Measurements from ENCODE around the gene RANBP3.

The RANBP3 gene

DNA sequence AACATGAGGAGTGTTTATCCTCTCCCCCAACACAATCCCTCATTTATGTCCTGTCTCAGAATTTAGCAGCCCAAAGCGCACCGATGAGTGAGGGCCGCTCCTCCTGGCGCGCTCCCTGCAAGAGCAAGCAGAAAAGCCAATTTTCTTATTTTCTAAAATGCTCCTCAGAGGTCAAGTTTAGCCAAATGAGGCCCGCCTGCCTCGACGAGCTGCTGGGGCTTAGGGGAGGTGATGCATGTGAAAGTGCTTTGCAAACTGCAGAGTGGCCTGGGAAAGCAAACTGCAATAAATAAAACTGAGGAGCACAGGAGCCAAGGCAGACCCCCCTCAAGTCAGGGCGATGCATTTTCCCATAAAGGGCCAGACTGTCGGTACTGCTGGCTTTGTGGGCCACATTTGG lies 34.9 kb downstream of the RANBP3 start:
- Histone ChIP-seq H3K9me3 (ENCODE audit: control insufficient read depth in 1 of 2, low read length in 2 of 2) (no peaks in the 10 kb centered on the region), H3K27me3 (ENCODE audit: low read depth, low read length) (no peaks in the 10 kb centered on the region), H3K4me3 (ENCODE audit: low read depth in 1 of 2, low read length in 2 of 2) (no peak overlapping the region), H3K4me1 (ENCODE audit: control insufficient read depth in 1 of 2, insufficient read depth in 2 of 2, low read length in 2 of 2) (peaks cover 19 to 48% of the 10 kb centered on the region in 2 donors), H3K36me3 (ENCODE audit: control insufficient read depth in 1 of 2, insufficient read depth in 2 of 2, low read length in 2 of 2) (peaks cover 20 to 21% of the 10 kb centered on the region in 2 donors), H3K27ac (ENCODE audit: low read length) (peak overlapping the region; percentile 60)

DNA sequence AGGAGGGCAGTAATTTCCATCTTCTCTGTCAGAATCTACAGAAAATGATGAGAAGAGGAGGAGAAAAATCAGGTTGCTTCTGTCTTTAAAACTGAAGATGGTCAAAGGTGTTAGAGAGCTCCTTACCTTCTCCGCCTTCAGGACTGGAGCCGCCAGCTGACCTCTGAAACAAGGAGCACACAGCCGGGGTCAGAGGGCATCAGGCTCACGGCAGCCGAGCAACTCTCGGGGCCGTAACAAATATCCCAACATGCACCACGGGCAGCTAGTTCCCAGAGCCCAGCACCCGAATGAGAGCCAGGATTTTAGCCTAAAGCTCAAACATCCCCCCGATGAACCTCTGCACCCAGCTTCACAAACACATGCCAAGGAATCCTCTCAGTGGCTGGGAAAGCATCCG lies 36.3 kb downstream of the RANBP3 start:
- H3K36me3 ChIP-seq (ENCODE audit: control insufficient read depth in 1 of 2, insufficient read depth in 2 of 2, low read length in 2 of 2) = peaks cover 21 to 24% of the 10 kb centered on the region in 2 donors
- H3K27ac ChIP-seq (ENCODE audit: low read length) = peak overlapping the region; percentile 14
- peaks cover 12 to 35% of the 10 kb centered on the region in 2 donors for H3K4me1 ChIP-seq (ENCODE audit: control insufficient read depth in 1 of 2, insufficient read depth in 2 of 2, low read length in 2 of 2)
- H3K4me3 ChIP-seq (ENCODE audit: low read depth in 1 of 2, low read length in 2 of 2) = no peak overlapping the region
- H3K27me3 ChIP-seq (ENCODE audit: low read depth, low read length) = no peaks in the 10 kb centered on the region
- no peaks in the 10 kb centered on the region for H3K9me3 ChIP-seq (ENCODE audit: control insufficient read depth in 1 of 2, low read length in 2 of 2)

- peaks cover 21 to 33% of the 10 kb centered on the region in 2 donors for H3K36me3 ChIP-seq (ENCODE audit: control insufficient read depth in 1 of 2, insufficient read depth in 2 of 2, low read length in 2 of 2)
- no peaks in the 10 kb centered on the region for H3K9me3 ChIP-seq (ENCODE audit: control insufficient read depth in 1 of 2, low read length in 2 of 2)
- no peak overlapping the region for H3K27ac ChIP-seq (ENCODE audit: low read length)
- no peak overlapping the region for H3K4me3 ChIP-seq (ENCODE audit: low read depth in 1 of 2, low read length in 2 of 2)
- no peaks in the 10 kb centered on the region for H3K27me3 ChIP-seq (ENCODE audit: low read depth, low read length)
- H3K4me1 ChIP-seq (ENCODE audit: control insufficient read depth in 1 of 2, insufficient read depth in 2 of 2, low read length in 2 of 2) = peaks cover 12 to 32% of the 10 kb centered on the region in 2 donors
Observed at GRCh38 chr19:5940260-5941208, 37.4 kb downstream of the RANBP3 start.

DNA sequence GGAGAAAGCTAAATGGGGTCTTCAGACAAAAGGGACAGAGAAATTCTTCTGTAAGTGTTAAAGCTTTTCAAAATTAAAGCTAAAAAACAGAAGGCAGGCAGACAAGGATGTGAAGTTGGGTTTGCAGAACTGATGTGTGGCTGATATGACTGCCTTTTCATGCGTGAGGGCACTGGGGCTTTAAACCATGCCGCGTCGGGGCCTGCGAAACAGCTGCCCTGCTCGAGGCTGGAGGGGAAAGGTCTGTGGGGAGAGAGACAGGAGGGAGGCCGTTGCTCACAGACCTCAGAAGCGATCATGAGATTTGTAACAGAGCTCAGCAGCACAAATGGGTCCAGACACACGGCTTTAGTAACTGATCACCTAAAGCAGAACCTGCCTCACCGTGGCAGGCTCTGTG lies 40.4 kb downstream of the RANBP3 start:
- Histone ChIP-seq H3K27ac (ENCODE audit: low read length) (no peak overlapping the region), H3K4me3 (ENCODE audit: low read depth in 1 of 2, low read length in 2 of 2) (no peak overlapping the region), H3K27me3 (ENCODE audit: low read depth, low read length) (no peaks in the 10 kb centered on the region), H3K36me3 (ENCODE audit: control insufficient read depth in 1 of 2, insufficient read depth in 2 of 2, low read length in 2 of 2) (peaks cover 21 to 39% of the 10 kb centered on the region in 2 donors), H3K4me1 (ENCODE audit: control insufficient read depth in 1 of 2, insufficient read depth in 2 of 2, low read length in 2 of 2) (peaks cover 8 to 45% of the 10 kb centered on the region in 2 donors), H3K9me3 (ENCODE audit: control insufficient read depth in 1 of 2, low read length in 2 of 2) (no peaks in the 10 kb centered on the region)

DNA sequence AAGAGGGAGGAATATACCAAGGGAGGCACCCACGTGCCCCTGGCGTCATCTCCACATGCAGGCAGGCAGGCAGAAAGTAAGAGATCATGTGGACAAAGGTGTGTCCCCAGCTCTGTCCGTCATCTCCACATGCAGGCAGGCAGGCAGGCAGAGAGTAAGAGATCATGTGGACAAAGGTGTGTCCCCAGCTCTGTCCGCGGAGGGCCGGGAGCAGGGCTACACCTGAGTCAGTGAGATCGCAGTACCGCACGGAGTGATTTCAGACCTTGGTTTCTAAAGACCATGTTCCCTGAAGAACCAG lies 41.7 kb downstream of the RANBP3 start:
- Histone ChIP-seq H3K9me3 (ENCODE audit: control insufficient read depth in 1 of 2, low read length in 2 of 2) (no peaks in the 10 kb centered on the region), H3K4me3 (ENCODE audit: low read depth in 1 of 2, low read length in 2 of 2) (no peak overlapping the region), H3K27ac (ENCODE audit: low read length) (no peak overlapping the region), H3K4me1 (ENCODE audit: control insufficient read depth in 1 of 2, insufficient read depth in 2 of 2, low read length in 2 of 2) (peaks cover 5 to 45% of the 10 kb centered on the region in 2 donors), H3K36me3 (ENCODE audit: control insufficient read depth in 1 of 2, insufficient read depth in 2 of 2, low read length in 2 of 2) (peaks cover 22 to 47% of the 10 kb centered on the region in 2 donors), H3K27me3 (ENCODE audit: low read depth, low read length) (no peaks in the 10 kb centered on the region)

- no peak overlapping the region for H3K4me3 ChIP-seq (ENCODE audit: low read depth in 1 of 2, low read length in 2 of 2)
- peaks cover 22 to 48% of the 10 kb centered on the region in 2 donors for H3K36me3 ChIP-seq (ENCODE audit: control insufficient read depth in 1 of 2, insufficient read depth in 2 of 2, low read length in 2 of 2)
- no peak overlapping the region for H3K27ac ChIP-seq (ENCODE audit: low read length)
Observed at GRCh38 chr19:5935473-5936291, 42.3 kb downstream of the RANBP3 start.

GRCh38 chr19:5934774-5935472 lies 43.0 kb downstream of the RANBP3 start:
- no peaks in the 10 kb centered on the region for H3K9me3 ChIP-seq (ENCODE audit: control insufficient read depth in 1 of 2, low read length in 2 of 2)
- peaks cover 3 to 49% of the 10 kb centered on the region in 2 donors for H3K4me1 ChIP-seq (ENCODE audit: control insufficient read depth in 1 of 2, insufficient read depth in 2 of 2, low read length in 2 of 2)
- H3K27me3 ChIP-seq (ENCODE audit: low read depth, low read length) = no peaks in the 10 kb centered on the region
- H3K36me3 ChIP-seq (ENCODE audit: control insufficient read depth in 1 of 2, insufficient read depth in 2 of 2, low read length in 2 of 2) = peaks cover 22 to 47% of the 10 kb centered on the region in 2 donors
- H3K27ac ChIP-seq (ENCODE audit: low read length) = peak overlapping the region; percentile 29
- no peak overlapping the region for H3K4me3 ChIP-seq (ENCODE audit: low read depth in 1 of 2, low read length in 2 of 2)

More at GRCh38 chr19:5935473-5936291, 42.3 kb downstream of the RANBP3 start:
- Histone ChIP-seq H3K27me3 (ENCODE audit: low read depth, low read length) (no peaks in the 10 kb centered on the region), H3K4me1 (ENCODE audit: control insufficient read depth in 1 of 2, insufficient read depth in 2 of 2, low read length in 2 of 2) (peaks cover 3 to 49% of the 10 kb centered on the region in 2 donors), H3K9me3 (ENCODE audit: control insufficient read depth in 1 of 2, low read length in 2 of 2) (no peaks in the 10 kb centered on the region)

- Histone ChIP-seq H3K27me3 (ENCODE audit: low read depth, low read length) (no peaks in the 10 kb centered on the region), H3K9me3 (ENCODE audit: control insufficient read depth in 1 of 2, low read length in 2 of 2) (no peaks in the 10 kb centered on the region), H3K27ac (ENCODE audit: low read length) (peak overlapping the region; percentile 39), H3K36me3 (ENCODE audit: control insufficient read depth in 1 of 2, insufficient read depth in 2 of 2, low read length in 2 of 2) (peaks cover 26 to 48% of the 10 kb centered on the region in 2 donors), H3K4me1 (ENCODE audit: control insufficient read depth in 1 of 2, insufficient read depth in 2 of 2, low read length in 2 of 2) (peaks cover 3 to 49% of the 10 kb centered on the region in 2 donors), H3K4me3 (ENCODE audit: low read depth in 1 of 2, low read length in 2 of 2) (no peak overlapping the region)
Observed at GRCh38 chr19:5934069-5934401, 43.9 kb downstream of the RANBP3 start.

DNA sequence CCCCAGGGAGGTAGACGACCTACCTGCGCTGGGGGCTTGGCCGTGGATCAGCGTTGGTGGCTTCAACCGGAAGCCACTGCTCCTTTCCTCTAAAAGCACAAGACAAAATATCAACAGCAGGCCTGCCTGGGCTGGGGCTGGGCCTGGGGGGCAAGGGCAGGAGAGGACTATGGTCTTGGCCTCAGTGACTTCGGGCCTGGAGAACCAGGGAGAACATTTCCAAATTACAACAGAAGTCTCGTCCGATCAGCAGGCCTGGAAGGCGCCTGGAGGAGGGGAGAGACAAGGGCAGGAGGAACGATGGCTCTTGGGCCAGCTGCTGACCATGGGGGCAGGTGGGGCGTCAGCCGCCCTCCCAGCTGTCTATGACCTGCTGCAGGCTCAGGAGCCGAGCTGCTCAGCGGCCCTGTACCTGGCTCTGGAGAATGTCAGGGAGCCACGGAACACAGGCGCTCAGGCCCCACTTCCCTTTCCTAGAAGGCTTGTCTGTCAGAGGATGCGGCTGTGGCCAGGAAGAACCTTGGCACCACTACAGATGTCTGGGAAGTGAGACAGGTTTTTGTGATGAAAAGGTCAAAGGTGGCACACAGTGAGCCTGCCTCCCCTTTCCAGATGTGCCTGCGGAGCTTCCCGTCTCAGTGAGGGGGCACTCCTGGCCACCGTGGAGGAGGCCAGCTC lies 44.4 kb downstream of the RANBP3 start:
- Histone ChIP-seq H3K4me1 (ENCODE audit: control insufficient read depth in 1 of 2, insufficient read depth in 2 of 2, low read length in 2 of 2) (peaks cover 3 to 49% of the 10 kb centered on the region in 2 donors), H3K9me3 (ENCODE audit: control insufficient read depth in 1 of 2, low read length in 2 of 2) (no peaks in the 10 kb centered on the region), H3K27ac (ENCODE audit: low read length) (peak overlapping the region; percentile 39), H3K27me3 (ENCODE audit: low read depth, low read length) (no peaks in the 10 kb centered on the region), H3K4me3 (ENCODE audit: low read depth in 1 of 2, low read length in 2 of 2) (no peak overlapping the region), H3K36me3 (ENCODE audit: control insufficient read depth in 1 of 2, insufficient read depth in 2 of 2, low read length in 2 of 2) (peaks cover 31 to 53% of the 10 kb centered on the region in 2 donors)

GRCh38 chr19:5932609-5933262 lies 45.2 kb downstream of the RANBP3 start:
- Histone ChIP-seq H3K4me3 (ENCODE audit: low read depth in 1 of 2, low read length in 2 of 2) (no peak overlapping the region), H3K36me3 (ENCODE audit: control insufficient read depth in 1 of 2, insufficient read depth in 2 of 2, low read length in 2 of 2) (peaks cover 38 to 56% of the 10 kb centered on the region in 2 donors), H3K4me1 (ENCODE audit: control insufficient read depth in 1 of 2, insufficient read depth in 2 of 2, low read length in 2 of 2) (peaks cover 3 to 56% of the 10 kb centered on the region in 2 donors)

More at GRCh38 chr19:5932609-5933262, 45.2 kb downstream of the RANBP3 start:
- no peak overlapping the region for H3K27ac ChIP-seq (ENCODE audit: low read length)
- H3K27me3 ChIP-seq (ENCODE audit: low read depth, low read length) = no peaks in the 10 kb centered on the region
- no peaks in the 10 kb centered on the region for H3K9me3 ChIP-seq (ENCODE audit: control insufficient read depth in 1 of 2, low read length in 2 of 2)

All from muscle layer of duodenum (tissue), 2 donors.